CD14-positive monocyte (primary cell): ENCODE results near the gene DAD1. TPM values are rescaled to one million over a fixed set of nuclear protein-coding genes. Genes with fewer than 3 reads are reported as not detected.

Experiments
- DNase-seq, 3 donors: peaks; one replicate each; pipeline ENCODE4 v3.0.0-alpha.2; 2011 to 2022
- H2AFZ ChIP-seq: 2 replicates; pipeline ENCODE4 v1.6.0; 2012; ENCODE audit warnings: mild to moderate bottlenecking, low read depth, low read length, inconsistent platforms; ENCODE audit not compliant: insufficient read depth, poor library complexity, severe bottlenecking
- H3K27ac ChIP-seq, 2 donors: 1 replicate in 1 of 2; 2 replicates in 1 of 2; pipeline ENCODE4 v1.5.1; 2012 to 2013; ENCODE audit warnings: low read length in 2 of 2, control low read depth in 1 of 2, inconsistent platforms in 1 of 2, low read depth in 1 of 2, mild to moderate bottlenecking in 1 of 2
- H3K27me3 ChIP-seq, 2 donors: one replicate each; pipeline versions ENCODE4 v1.6.0 to v1.6.1; 2011 to 2013; ENCODE audit warnings: low read length in 2 of 2; ENCODE audit not compliant: control insufficient read depth in 2 of 2, insufficient read depth in 2 of 2
- H3K36me3 ChIP-seq, 2 donors: replicated peaks in 1 of 2; 1 replicate in 1 of 2; 2 replicates in 1 of 2; pipeline versions ENCODE4 v1.5.1 to v1.6.1; 2012 to 2013; ENCODE audit warnings: low read length in 2 of 2, control low read depth in 1 of 2, inconsistent platforms in 1 of 2, mild to moderate bottlenecking in 1 of 2; ENCODE audit not compliant: insufficient read depth in 2 of 2, control insufficient read depth in 1 of 2
- H3K4me1 ChIP-seq, 2 donors: 1 replicate in 1 of 2; 2 replicates in 1 of 2; pipeline versions ENCODE4 v1.5.1 to v1.6.1; 2012 to 2013; ENCODE audit warnings: low read length in 2 of 2, control low read depth in 1 of 2, inconsistent platforms in 1 of 2, mild to moderate bottlenecking in 1 of 2, moderate library complexity in 1 of 2; ENCODE audit not compliant: insufficient read depth in 2 of 2, control insufficient read depth in 1 of 2
- H3K4me2 ChIP-seq: replicated peaks from 2 replicates; pipeline ENCODE3; 2012; ENCODE audit warnings: low read length, moderate library complexity, mild to moderate bottlenecking; ENCODE audit not compliant: poor library complexity, severe bottlenecking; ENCODE audit errors: extremely low read depth
- H3K4me3 ChIP-seq, 3 experiments: fragments of 200-600 bp in 1 of 3; sonication (generic) in 1 of 3; replicated peaks in 1 of 3; 1 replicate in 2 of 3; 2 replicates in 1 of 3; pipeline ENCODE4 v1.5.1; 2011 to 2013; ENCODE audit warnings: low read length in 3 of 3, mild to moderate bottlenecking in 3 of 3, control low read depth in 2 of 3, low read depth in 2 of 3, inconsistent platforms in 1 of 3, moderate library complexity in 1 of 3
- H3K79me2 ChIP-seq: 2 replicates; pipeline ENCODE4 v1.6.0; 2012; ENCODE audit warnings: mild to moderate bottlenecking, control low read depth, inconsistent platforms, low read length, moderate library complexity; ENCODE audit not compliant: insufficient read depth
- H3K9ac ChIP-seq: 2 replicates; pipeline ENCODE4 v1.6.0; 2017; ENCODE audit warnings: low read length, mild to moderate bottlenecking; ENCODE audit not compliant: insufficient read depth, poor library complexity, severe bottlenecking
- H3K9me3 ChIP-seq, 2 donors: replicated peaks in 1 of 2; 1 replicate in 1 of 2; 2 replicates in 1 of 2; pipeline versions ENCODE4 v1.5.1 to v1.6.1; 2012 to 2013; ENCODE audit warnings: low read length in 2 of 2, control low read depth in 1 of 2; ENCODE audit not compliant: control insufficient read depth in 1 of 2, insufficient read depth in 1 of 2
- H4K20me1 ChIP-seq: 2 replicates; pipeline ENCODE4 v1.6.0; 2012; ENCODE audit warnings: mild to moderate bottlenecking, low read length, control low read depth, moderate library complexity; ENCODE audit not compliant: insufficient read depth
- H3K27ac Mint-ChIP-seq, 7 donors: one replicate each; pipeline ENCODE4 v1.8.0; 2020; ENCODE audit warnings: mild to moderate bottlenecking in 7 of 7, mixed read lengths in 7 of 7, moderate library complexity in 6 of 7, inconsistent platforms in 2 of 7
- H3K27me3 Mint-ChIP-seq, 3 donors: one replicate each; pipeline ENCODE4 v1.8.0; 2021 to 2022; ENCODE audit warnings: low read depth in 3 of 3, mild to moderate bottlenecking in 3 of 3, mixed read lengths in 3 of 3, moderate library complexity in 3 of 3, inconsistent platforms in 1 of 3
- H3K36me3 Mint-ChIP-seq, 2 donors: one replicate each; pipeline ENCODE4 v1.8.0; 2020; ENCODE audit warnings: mixed read lengths in 2 of 2, inconsistent platforms in 1 of 2, mild to moderate bottlenecking in 1 of 2
- H3K4me1 Mint-ChIP-seq: one replicate; pipeline ENCODE4 v1.8.0; 2020; ENCODE audit warnings: mild to moderate bottlenecking, mixed read lengths
- H3K4me3 Mint-ChIP-seq, 2 donors: one replicate each; pipeline ENCODE4 v1.8.0; 2020; ENCODE audit warnings: mild to moderate bottlenecking in 2 of 2, mixed read lengths in 2 of 2, moderate library complexity in 1 of 2
- H3K9me3 Mint-ChIP-seq, 7 donors: one replicate each; pipeline ENCODE4 v1.8.0; 2020 to 2022; ENCODE audit warnings: mixed read lengths in 7 of 7, mild to moderate bottlenecking in 6 of 7, moderate library complexity in 6 of 7, inconsistent platforms in 2 of 7
- WGBS: methylation state at CpG from one replicate; pipeline ENCODE4 v1.1.5; 2013; ENCODE audit warnings: missing lambda C conversion rate; ENCODE audit not compliant: insufficient coverage; 5-methylcytosine and 5-hydroxymethylcytosine counted together
- intact Hi-C, 2 donors: fragments of 100-400 bp; cut with micrococcal nuclease; formaldehyde crosslinking; loops; one replicate each; pipeline versions ENCODE4 v1.15.0 to v1.15.1; 2023
- polyA plus RNA-seq, 3 donors: library from polyadenylated mRNA; depleted of rRNA in 1 of 3; unstranded in 2 of 3; stranded (reverse) in 1 of 3; fragments of 300-500 nt in 2 of 3; fragments of >200 nt in 1 of 3; fragmentation: Illumina TruSeq in 2 of 3; gene quantifications; 1 replicate in 2 of 3; 2 replicates in 1 of 3; pipeline ENCODE4 v1.2.3, GENCODE V29; 2012 to 2021
- TF ChIP-seq, protein P1 (sequence below): fragments of 200-600 bp; IDR thresholded peaks from one replicate; pipeline ENCODE4 v1.8.0; 2022; ENCODE audit warnings: antibody characterized with exemption, mild to moderate bottlenecking

The DAD1 gene
- polyA plus RNA-seq, 3 donors = 126 to 444 (median 440) TPM

DNA sequence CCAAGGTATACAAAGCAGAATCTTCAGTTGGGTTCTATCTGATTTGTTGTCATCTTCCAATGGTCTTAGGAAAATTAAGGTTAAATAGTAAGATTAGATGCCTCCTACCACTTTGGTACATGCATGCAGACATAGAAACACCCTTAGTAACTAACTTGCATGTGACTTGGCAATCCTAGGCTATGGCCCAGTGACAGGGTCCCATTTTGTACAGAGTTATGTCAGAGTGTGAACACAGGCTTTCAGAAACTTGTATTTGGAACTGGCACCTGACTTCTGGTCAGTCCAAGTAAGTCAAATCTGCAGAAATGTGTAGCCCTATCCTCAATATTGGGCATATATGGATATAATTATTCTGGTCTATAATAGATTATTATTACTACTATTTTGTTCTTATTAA is 53.1 kb downstream of the DAD1 start:
- no peaks in the 10 kb centered on the region for H3K9me3 Mint-ChIP-seq
- H3K9ac ChIP-seq = no peak overlapping the region
- no peaks in the 10 kb centered on the region for H3K36me3 Mint-ChIP-seq
- H3K4me1 ChIP-seq = no peaks in the 10 kb centered on the region
- peaks cover 10% of the 10 kb centered on the region for H3K4me1 Mint-ChIP-seq
- TF ChIP-seq, protein P1, sequence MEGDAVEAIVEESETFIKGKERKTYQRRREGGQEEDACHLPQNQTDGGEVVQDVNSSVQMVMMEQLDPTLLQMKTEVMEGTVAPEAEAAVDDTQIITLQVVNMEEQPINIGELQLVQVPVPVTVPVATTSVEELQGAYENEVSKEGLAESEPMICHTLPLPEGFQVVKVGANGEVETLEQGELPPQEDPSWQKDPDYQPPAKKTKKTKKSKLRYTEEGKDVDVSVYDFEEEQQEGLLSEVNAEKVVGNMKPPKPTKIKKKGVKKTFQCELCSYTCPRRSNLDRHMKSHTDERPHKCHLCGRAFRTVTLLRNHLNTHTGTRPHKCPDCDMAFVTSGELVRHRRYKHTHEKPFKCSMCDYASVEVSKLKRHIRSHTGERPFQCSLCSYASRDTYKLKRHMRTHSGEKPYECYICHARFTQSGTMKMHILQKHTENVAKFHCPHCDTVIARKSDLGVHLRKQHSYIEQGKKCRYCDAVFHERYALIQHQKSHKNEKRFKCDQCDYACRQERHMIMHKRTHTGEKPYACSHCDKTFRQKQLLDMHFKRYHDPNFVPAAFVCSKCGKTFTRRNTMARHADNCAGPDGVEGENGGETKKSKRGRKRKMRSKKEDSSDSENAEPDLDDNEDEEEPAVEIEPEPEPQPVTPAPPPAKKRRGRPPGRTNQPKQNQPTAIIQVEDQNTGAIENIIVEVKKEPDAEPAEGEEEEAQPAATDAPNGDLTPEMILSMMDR = no peak
- no peaks in the 10 kb centered on the region for H3K9me3 ChIP-seq
- no peak overlapping the region for H3K4me3 Mint-ChIP-seq
- no peaks in the 10 kb centered on the region for H3K79me2 ChIP-seq
- no peaks in the 10 kb centered on the region for H4K20me1 ChIP-seq
- no peaks in the 10 kb centered on the region for H3K36me3 ChIP-seq
- H3K27me3 Mint-ChIP-seq = peaks cover 0 to 2% (median 1%) of the 10 kb centered on the region in 3 donors
- no peaks in the 10 kb centered on the region for H3K27me3 ChIP-seq
- no peak overlapping the region for H3K27ac Mint-ChIP-seq
- H2AFZ ChIP-seq = no peak overlapping the region
- H3K27ac ChIP-seq = no peak overlapping the region
- intact Hi-C loops = no loop called here
- DNase-seq = no peak
- H3K4me3 ChIP-seq = no peak overlapping the region
- H3K4me2 ChIP-seq = no peak overlapping the region

DNA sequence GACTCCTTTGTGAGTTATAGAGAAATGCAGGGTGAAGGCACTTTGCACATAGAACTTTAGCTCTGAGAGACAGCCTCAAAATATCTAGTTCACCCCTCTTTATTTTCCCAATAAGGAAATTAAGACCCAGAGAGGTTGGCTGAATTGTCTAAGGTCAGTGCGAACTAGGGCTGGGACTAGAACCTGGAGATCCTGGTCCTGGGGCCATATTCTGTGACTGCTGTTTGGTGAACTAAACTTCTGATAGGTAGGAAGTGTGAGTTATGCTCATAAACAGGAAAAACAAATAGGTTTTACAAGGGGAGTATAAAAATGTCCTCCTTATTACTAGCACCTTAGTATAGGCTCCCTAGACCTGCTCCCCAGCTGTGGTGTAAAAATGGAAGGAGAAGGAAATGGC is 53.9 kb downstream of the DAD1 start:
- Histone ChIP-seq H3K9ac (no peak overlapping the region), H3K4me1 (no peaks in the 10 kb centered on the region), H2AFZ (no peak overlapping the region), H3K79me2 (no peaks in the 10 kb centered on the region), H3K4me3 (no peak overlapping the region), H3K27me3 (no peaks in the 10 kb centered on the region), H3K36me3 (no peaks in the 10 kb centered on the region), H4K20me1 (no peaks in the 10 kb centered on the region), H3K27ac (no peak overlapping the region), H3K4me2 (no peak overlapping the region), H3K9me3 (no peaks in the 10 kb centered on the region)
- WGBS = no CpG with 5 or more reads among the region's 1 CpG
- H3K36me3 Mint-ChIP-seq = no peaks in the 10 kb centered on the region
- no peaks in the 10 kb centered on the region for H3K9me3 Mint-ChIP-seq
- H3K27ac Mint-ChIP-seq = no peak overlapping the region
- intact Hi-C loops = no loop called here
- DNase-seq = no peak
- H3K27me3 Mint-ChIP-seq = peaks cover 0 to 2% (median 1%) of the 10 kb centered on the region in 3 donors
- no peak overlapping the region for H3K4me3 Mint-ChIP-seq
- TF ChIP-seq, protein P1 = no peak
- peaks cover 10% of the 10 kb centered on the region for H3K4me1 Mint-ChIP-seq
